Esophagus squamous epithelium (tissue), 5 donors: ENCODE data around the gene INTS2. TPM values are rescaled to one million over a fixed set of nuclear protein-coding genes. Genes with fewer than 3 reads are reported as not detected.
"Not testable (repeated sequence)": the region's sequence is repeated elsewhere in the genome, so short reads cannot be mapped to it uniquely, and the experiment has no call there.

Source experiments
- DNase-seq: peaks from one replicate; lab custom pipeline; 2025; lab: John Stamatoyannopoulos, UW
- H3K27ac ChIP-seq, 4 donors: fragments of 200-600 bp; sonication (generic); one replicate each; pipeline ENCODE4 v1.5.1; 2016 to 2019; ENCODE audit warnings: mild to moderate bottlenecking in 1 of 4
- H3K27me3 ChIP-seq, 4 donors: fragments of 200-600 bp; sonication (generic); 1 replicate in 3 of 4; 2 replicates in 1 of 4; pipeline versions ENCODE4 v1.5.1 to v1.6.0; 2017 to 2021; ENCODE audit warnings: antibody characterized with exemption in 1 of 4
- H3K36me3 ChIP-seq, 3 donors: fragments of 200-600 bp; sonication (generic); one replicate each; pipeline ENCODE4 v1.5.1; 2016 to 2019
- H3K4me1 ChIP-seq, 3 donors: fragments of 200-600 bp; sonication (generic); one replicate each; pipeline ENCODE4 v1.5.1; 2017 to 2019
- H3K4me3 ChIP-seq, 4 donors: fragments of 200-600 bp; sonication (generic); 1 replicate in 3 of 4; 2 replicates in 1 of 4; pipeline ENCODE4 v1.5.1; 2016 to 2019; ENCODE audit warnings: mild to moderate bottlenecking in 2 of 4, moderate library complexity in 1 of 4
- H3K9me3 ChIP-seq, 3 donors: fragments of 200-600 bp; sonication (generic); one replicate each; pipeline ENCODE4 v1.5.1; 2016 to 2019
- CTCF ChIP-seq, 6 experiments: fragments of 450-650 bp in 4 of 6; fragments of 200-600 bp in 2 of 6; sonication (generic) in 2 of 6; IDR thresholded peaks; one replicate each; pipeline ENCODE4 v1.5.1; 2016 to 2019; ENCODE audit warnings: antibody characterized with exemption in 6 of 6, mild to moderate bottlenecking in 4 of 6, moderate library complexity in 4 of 6
- POLR2A ChIP-seq, 4 donors: fragments of 450-650 bp; IDR thresholded peaks; one replicate each; pipeline ENCODE4 v1.6.1; 2017; ENCODE audit warnings: antibody characterized with exemption in 4 of 4, mild to moderate bottlenecking in 4 of 4, moderate library complexity in 3 of 4
- WGBS, 2 donors: methylation state at CpG; one replicate each; pipeline ENCODE4 v1.1.5; 2018; 5-methylcytosine and 5-hydroxymethylcytosine counted together
- intact Hi-C: fragments of 100-400 bp; cut with DNase I; formaldehyde crosslinking; loops from one replicate; pipeline ENCODE4 v1.15.0; 2022
- total RNA-seq, 4 donors: library from RNA; depleted of rRNA; stranded (reverse); fragments of >200 nt; gene quantifications; one replicate each; pipeline ENCODE4 v1.1.0, GENCODE V29; 2016
- donor health status: DM: yes; HTN: yes; CAD: no.

The INTS2 gene
- total RNA-seq, 4 donors from 2014 or later: 7.6 to 11.8 (median 10.7) TPM

DNA sequence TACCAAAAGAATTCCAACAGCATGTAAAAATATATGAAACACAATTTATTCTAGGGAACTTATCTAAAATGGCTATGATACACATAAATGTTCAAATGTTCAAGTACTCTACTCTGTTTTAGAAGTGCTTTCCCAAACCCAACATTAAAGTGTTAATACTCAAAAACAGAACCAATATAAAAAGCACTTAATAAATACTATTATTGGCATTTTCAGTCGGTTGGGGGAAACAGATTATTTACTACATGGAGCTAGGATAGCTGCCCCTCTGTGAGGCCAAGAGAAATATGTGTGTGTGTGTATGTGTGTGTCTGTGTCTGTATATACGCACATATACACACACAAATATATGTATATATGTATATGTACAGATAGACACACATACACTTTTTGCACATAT, 32.4 kb downstream of the INTS2 start:
- Histone ChIP-seq H3K27me3 (no peaks in the 10 kb centered on the region), H3K9me3 (no peaks in the 10 kb centered on the region), H3K4me3 (no peak overlapping the region), H3K36me3 (peaks cover 7 to 99% (median 9%) of the 10 kb centered on the region in 3 donors), H3K4me1 (no peaks in the 10 kb centered on the region), H3K27ac (no peak overlapping the region)
- WGBS, 2 donors: 40 to 84% methylated on average over 2 of the region's 2 CpGs
- no peak for DNase-seq
- TF ChIP-seq POLR2A (IDR thresholded peaks at IDR 0.05): no peak
- TF ChIP-seq CTCF (IDR thresholded peaks at IDR 0.05): no peak
- intact Hi-C loops: no loop called here

DNA sequence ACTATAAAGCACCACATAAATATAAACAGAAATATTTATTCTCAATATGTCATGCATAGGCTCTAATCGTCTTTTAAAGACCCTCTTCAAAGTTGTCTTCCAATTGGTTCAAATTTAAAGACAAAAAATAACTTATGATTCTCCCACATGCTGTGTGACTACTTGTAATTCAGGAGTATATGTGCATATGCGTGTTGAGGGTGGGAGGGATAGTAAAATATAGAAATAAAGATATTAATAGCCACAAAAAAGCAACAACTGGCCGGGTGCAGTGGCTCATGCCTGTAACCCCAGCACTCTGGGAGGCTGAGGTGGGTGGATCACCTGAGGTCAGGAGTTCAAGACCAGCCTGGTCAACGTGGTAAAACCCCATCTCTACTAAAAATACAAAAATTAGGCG, 33.5 kb downstream of the INTS2 start:
- H3K36me3 ChIP-seq: peaks cover 7 to 99% (median 11%) of the 10 kb centered on the region in 3 donors
- H3K27ac ChIP-seq, H3K9me3 ChIP-seq, H3K4me1 ChIP-seq, intact Hi-C loops, H3K4me3 ChIP-seq, H3K27me3 ChIP-seq, DNase-seq: not testable (repeated sequence)
- 73 to 86% methylated on average over 5 of the region's 5 CpGs for WGBS, 2 donors

GRCh38 chr17:61887733-61888132, 40.0 kb downstream of the INTS2 start:
- H3K27me3 ChIP-seq, H3K4me1 ChIP-seq, H3K27ac ChIP-seq, H3K9me3 ChIP-seq, DNase-seq, H3K4me3 ChIP-seq, intact Hi-C loops: not testable (repeated sequence)
- WGBS, 2 donors: 91 to 97% methylated on average over 6 of the region's 6 CpGs
- H3K36me3 ChIP-seq: peaks cover 0 to 98% (median 11%) of the 10 kb centered on the region in 3 donors

GRCh38 chr17:61885865-61886264, 41.9 kb downstream of the INTS2 start:
- WGBS, 2 donors: 90 to 93% methylated on average over 8 of the region's 8 CpGs
- H3K4me1 ChIP-seq, intact Hi-C loops, H3K9me3 ChIP-seq, H3K27me3 ChIP-seq, H3K27ac ChIP-seq, DNase-seq, H3K4me3 ChIP-seq: not testable (repeated sequence)
- peaks cover 0 to 98% (median 11%) of the 10 kb centered on the region in 3 donors for H3K36me3 ChIP-seq

DNA sequence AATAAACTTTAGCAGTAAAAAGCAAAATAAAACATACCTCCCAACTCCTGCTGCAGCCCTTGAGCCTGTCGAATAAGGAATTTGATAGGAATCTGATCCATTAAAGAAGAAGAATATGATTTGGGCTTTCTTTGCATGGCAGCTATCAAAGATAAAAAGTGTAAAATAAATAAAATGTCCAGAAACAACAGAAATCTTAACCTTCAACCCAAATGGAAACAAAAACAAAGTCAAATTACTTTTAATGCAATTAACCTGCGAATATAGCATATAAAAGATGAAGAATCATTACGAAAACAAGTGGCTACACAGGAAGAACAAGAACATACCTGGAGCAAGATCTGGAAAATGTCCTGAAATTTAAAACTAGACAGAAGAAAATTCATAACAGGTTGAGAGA, 42.9 kb downstream of the INTS2 start:
- 89 to 92% methylated on average over 3 of the region's 3 CpGs for WGBS, 2 donors
- Histone ChIP-seq H3K9me3 (no peaks in the 10 kb centered on the region), H3K36me3 (peaks cover 0 to 98% (median 7%) of the 10 kb centered on the region in 3 donors), H3K27ac (no peak overlapping the region), H3K4me1 (no peaks in the 10 kb centered on the region), H3K4me3 (no peak overlapping the region), H3K27me3 (no peaks in the 10 kb centered on the region)
- TF ChIP-seq CTCF (IDR thresholded peaks at IDR 0.05) (no peak), POLR2A (IDR thresholded peaks at IDR 0.05) (no peak)
- no peak for DNase-seq
- intact Hi-C loops: no loop called here

- Histone ChIP-seq H3K36me3 (peaks cover 0 to 98% (median 20%) of the 10 kb centered on the region in 3 donors), H3K4me1 (no peaks in the 10 kb centered on the region), H3K9me3 (no peaks in the 10 kb centered on the region), H3K4me3 (no peak overlapping the region), H3K27ac (no peak overlapping the region), H3K27me3 (no peaks in the 10 kb centered on the region)
- no peak for DNase-seq
- TF ChIP-seq CTCF (IDR thresholded peaks at IDR 0.05): no peak
- TF ChIP-seq POLR2A (IDR thresholded peaks at IDR 0.05): no peak
- intact Hi-C loops: no loop called here
- 94 to 95% methylated on average over 4 of the region's 4 CpGs for WGBS, 2 donors
Measured at GRCh38 chr17:61880589-61881102, 47.1 kb downstream of the INTS2 start.
